ENCODE results near the gene CFAP77. TPM values are rescaled to one million over a fixed set of nuclear protein-coding genes. Genes with fewer than 3 reads are reported as not detected.

The CFAP77 gene
- total RNA-seq, 2 experiments from 2014 or later, result not detected

- TF ChIP-seq CTCF (IDR thresholded peaks at IDR 0.05), result no peak
- Mint-ChIP-seq H3K9me3 (no peaks in the 10 kb centered on the region), H3K4me3 (no peak overlapping the region), H3K27ac (no peak overlapping the region), H3K27me3 (no peaks in the 10 kb centered on the region), H3K36me3 (ENCODE audit: low read depth) (peaks cover 82% of the 10 kb centered on the region), H3K4me1 (ENCODE audit: low read depth) (no peaks in the 10 kb centered on the region)
- ChIA-PET CTCF (no interaction called here), POLR2A (interaction anchor here (1.4 kb wide), 1 partner anchor 90 kb away, joined by 4 read pairs; no protein-coding TSS in a partner anchor)
- ATAC-seq (no peak), DNase-seq (no peak)
- intact Hi-C loops (cut with micrococcal nuclease), result no loop called here
These were observed 204.3 kb downstream of the CFAP77 start for GRCh38 chr9:132614324-132614723.

GRCh38 chr9:132615774-132616173, 205.8 kb downstream of the CFAP77 start:
- CTCF ChIA-PET, result no interaction called here
- no peaks in the 10 kb centered on the region for H3K4me1 Mint-ChIP-seq (ENCODE audit: low read depth)
- no peak for DNase-seq
- TF ChIP-seq CTCF (IDR thresholded peaks at IDR 0.05), result no peak
- POLR2A ChIA-PET, result interaction anchor here (1.4 kb wide), 1 partner anchor 88 kb away, joined by 4 read pairs; no protein-coding TSS in a partner anchor
- H3K27me3 Mint-ChIP-seq, result no peaks in the 10 kb centered on the region
- H3K9me3 Mint-ChIP-seq, result no peaks in the 10 kb centered on the region
- intact Hi-C loops (cut with micrococcal nuclease), result no loop called here
- H3K36me3 Mint-ChIP-seq (ENCODE audit: low read depth), result peaks cover 77% of the 10 kb centered on the region
- ATAC-seq, result no peak
- H3K27ac Mint-ChIP-seq, result no peak overlapping the region
- H3K4me3 Mint-ChIP-seq, result no peak overlapping the region

- POLR2A ChIA-PET, result no interaction called here
These were observed 206.7 kb downstream of the CFAP77 start for GRCh38 chr9:132616725-132617124.

GRCh38 chr9:132622159-132622558, 212.1 kb downstream of the CFAP77 start:
- no peak for TF ChIP-seq CTCF (IDR thresholded peaks at IDR 0.05)
- Mint-ChIP-seq H3K9me3 (no peaks in the 10 kb centered on the region), H3K27ac (no peak overlapping the region), H3K27me3 (no peaks in the 10 kb centered on the region), H3K4me1 (ENCODE audit: low read depth) (no peaks in the 10 kb centered on the region), H3K36me3 (ENCODE audit: low read depth) (peaks cover 49% of the 10 kb centered on the region), H3K4me3 (no peak overlapping the region)
- intact Hi-C loops (cut with micrococcal nuclease), result no loop called here
- ATAC-seq (no peak), DNase-seq (no peak)
- POLR2A ChIA-PET, result interaction anchor here (1.1 kb wide), 1 partner anchor 10 kb away, joined by 3 read pairs; no protein-coding TSS in a partner anchor
- CTCF ChIA-PET, result interaction anchor here (1.2 kb wide), 1 partner anchor 11 kb away, joined by 4 read pairs; no protein-coding TSS in a partner anchor

More at GRCh38 chr9:132616725-132617124, 206.7 kb downstream of the CFAP77 start:
- no peak overlapping the region for H3K4me3 Mint-ChIP-seq
- H3K27me3 Mint-ChIP-seq, result no peaks in the 10 kb centered on the region
- intact Hi-C loops (cut with micrococcal nuclease), result no loop called here
- DNase-seq, result no peak
- CTCF ChIA-PET, result no interaction called here
- H3K4me1 Mint-ChIP-seq (ENCODE audit: low read depth), result no peaks in the 10 kb centered on the region
- H3K9me3 Mint-ChIP-seq, result no peaks in the 10 kb centered on the region
- ATAC-seq, result no peak
- peaks cover 70% of the 10 kb centered on the region for H3K36me3 Mint-ChIP-seq (ENCODE audit: low read depth)
- no peak overlapping the region for H3K27ac Mint-ChIP-seq
- TF ChIP-seq CTCF (IDR thresholded peaks at IDR 0.05), result no peak

Other genes with a start within 250 kb of the CFAP77 start
- 1 to 10 TPM; 2.2 to 2.4 TPM for gene NTNG2, start 248.2 kb upstream of the CFAP77 start, total RNA-seq
- 10 to 100 TPM; 32.6 to 33.8 TPM for gene SETX, start 55.2 kb upstream of the CFAP77 start, total RNA-seq
- 10 to 100 TPM; 38.2 to 38.3 TPM for gene TTF1, start 3.4 kb upstream of the CFAP77 start, total RNA-seq
- gene BARHL1, start 172.4 kb downstream of the CFAP77 start, total RNA-seq, result not detected

Data from activated CD8-positive, alpha-beta T cell treated with anti-CD3 and anti-CD28 coated beads for 36 hours (primary cell).